ENCODE results near the gene CERK.
"Not testable (repeated sequence)": the region's sequence is repeated elsewhere in the genome, so short reads cannot be mapped to it uniquely, and the experiment has no call there.

Gene CERK

GRCh38 chr22:46646531-46647215 is 91.4 kb downstream of the CERK start:
- TF ChIP-seq CTCF (IDR thresholded peaks at IDR 0.05; ENCODE audit: control insufficient read depth, insufficient read depth, low read depth, low read length, missing control alignments): no peak
- H3K4me3 ChIP-seq (ENCODE audit: control insufficient read depth, low read depth, low read length): no peak overlapping the region
- DNase-seq (ENCODE audit: low read depth): no peak

GRCh38 chr22:46642840-46643480 is 95.1 kb downstream of the CERK start:
- not testable (repeated sequence) for H3K4me3 ChIP-seq (ENCODE audit: control insufficient read depth, low read depth, low read length); DNase-seq (ENCODE audit: low read depth)

DNA sequence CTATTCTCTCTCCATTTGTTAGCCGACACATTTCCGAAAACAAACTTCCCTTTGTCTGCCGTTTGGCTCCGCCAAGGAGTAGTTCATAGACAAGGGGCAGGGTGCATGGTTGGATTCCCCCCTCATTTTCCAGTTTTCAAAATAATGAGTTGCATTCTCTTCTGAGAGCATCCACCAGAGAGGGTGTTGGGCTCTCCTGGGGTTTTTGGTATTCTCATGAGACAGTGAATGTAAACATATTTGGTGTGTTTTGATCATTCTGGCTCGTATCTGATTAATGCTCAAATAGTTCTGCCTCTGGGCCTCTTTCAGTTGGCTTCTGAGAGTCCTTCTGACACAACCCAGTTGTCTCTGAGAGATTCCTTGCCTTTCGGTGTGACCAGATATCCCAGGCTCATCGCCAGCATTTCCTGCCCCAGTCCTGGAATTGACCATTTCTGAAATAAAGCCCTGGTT is 96.2 kb downstream of the CERK start:
- no peak for TF ChIP-seq CTCF (IDR thresholded peaks at IDR 0.05; ENCODE audit: control insufficient read depth, insufficient read depth, low read depth, low read length, missing control alignments)
- no peak for DNase-seq (ENCODE audit: low read depth)
- H3K4me3 ChIP-seq (ENCODE audit: control insufficient read depth, low read depth, low read length): no peak overlapping the region

- no peak for TF ChIP-seq CTCF (IDR thresholded peaks at IDR 0.05; ENCODE audit: control insufficient read depth, insufficient read depth, low read depth, low read length, missing control alignments)
- no peak for DNase-seq (ENCODE audit: low read depth)
- H3K4me3 ChIP-seq (ENCODE audit: control insufficient read depth, low read depth, low read length): no peak overlapping the region
These were observed 97.6 kb downstream of the CERK start for GRCh38 chr22:46640293-46641055.

GRCh38 chr22:46639843-46640242 is 98.2 kb downstream of the CERK start:
- no peak overlapping the region for H3K4me3 ChIP-seq (ENCODE audit: control insufficient read depth, low read depth, low read length)
- no peak for DNase-seq (ENCODE audit: low read depth)
- no peak for TF ChIP-seq CTCF (IDR thresholded peaks at IDR 0.05; ENCODE audit: control insufficient read depth, insufficient read depth, low read depth, low read length, missing control alignments)

GRCh38 chr22:46638601-46639431 is 99.2 kb downstream of the CERK start:
- H3K4me3 ChIP-seq (ENCODE audit: control insufficient read depth, low read depth, low read length): no peak overlapping the region
- DNase-seq (ENCODE audit: low read depth): no peak
- TF ChIP-seq CTCF (IDR thresholded peaks at IDR 0.05; ENCODE audit: control insufficient read depth, insufficient read depth, low read depth, low read length, missing control alignments): no peak

Measured in AG09309 (cell line).